HuH-7.5 (cell line): ENCODE results near the gene ROR2.
"Not testable (repeated sequence)": the region's sequence is repeated elsewhere in the genome, so short reads cannot be mapped to it uniquely, and the experiment has no call there.

ENCODE experiments used
- DNase-seq: peaks from one replicate; pipeline ENCODE4 v3.0.0; 2011; ENCODE audit warnings: low spot score

ROR2 gene

GRCh38 chr9:91923145-91923544, 26.9 kb downstream of the ROR2 start:
- no peak for DNase-seq

GRCh38 chr9:91921371-91921770, 28.7 kb downstream of the ROR2 start:
- DNase-seq, result no peak

- DNase-seq, result no peak
Measured at GRCh38 chr9:91920630-91921350, 29.2 kb downstream of the ROR2 start.

GRCh38 chr9:91919621-91920020, 30.4 kb downstream of the ROR2 start:
- no peak for DNase-seq

- DNase-seq, result no peak
Measured at GRCh38 chr9:91917436-91917835, 32.6 kb downstream of the ROR2 start.

- DNase-seq, result no peak
Measured at GRCh38 chr9:91915524-91916263, 34.3 kb downstream of the ROR2 start.

- no peak for DNase-seq
Measured at GRCh38 chr9:91914937-91915336, 35.1 kb downstream of the ROR2 start.

- DNase-seq, result no peak
Measured at GRCh38 chr9:91914404-91914803, 35.6 kb downstream of the ROR2 start.

- DNase-seq, result no peak
Measured at GRCh38 chr9:91913986-91914385, 36.0 kb downstream of the ROR2 start.

GRCh38 chr9:91913096-91913495, 36.9 kb downstream of the ROR2 start:
- DNase-seq, result no peak

- no peak for DNase-seq
Measured at GRCh38 chr9:91911657-91912056, 38.4 kb downstream of the ROR2 start.

- DNase-seq, result not testable (repeated sequence)
Measured at GRCh38 chr9:91909256-91909655, 40.8 kb downstream of the ROR2 start.

- DNase-seq, result no peak
Measured at GRCh38 chr9:91908746-91909145, 41.3 kb downstream of the ROR2 start.

GRCh38 chr9:91908293-91908623, 41.8 kb downstream of the ROR2 start:
- DNase-seq, result no peak

- DNase-seq, result no peak
Measured at GRCh38 chr9:91907484-91908292, 42.3 kb downstream of the ROR2 start.

- no peak for DNase-seq
Measured at GRCh38 chr9:91905991-91906469, 44.0 kb downstream of the ROR2 start.

- DNase-seq, result no peak
Measured at GRCh38 chr9:91905237-91905650, 44.8 kb downstream of the ROR2 start.

- DNase-seq, result no peak
Measured at GRCh38 chr9:91904588-91905236, 45.3 kb downstream of the ROR2 start.

- DNase-seq, result no peak
Measured at GRCh38 chr9:91903126-91903911, 46.7 kb downstream of the ROR2 start.

GRCh38 chr9:91902475-91903125, 47.4 kb downstream of the ROR2 start:
- no peak for DNase-seq

- DNase-seq, result no peak
Measured at GRCh38 chr9:91900797-91901177, 49.2 kb downstream of the ROR2 start.
